Neural progenitor cell (in vitro differentiated cells): Measurements from ENCODE around the gene PRKCE. TPM values are rescaled to one million over a fixed set of nuclear protein-coding genes. Genes with fewer than 3 reads are reported as not detected.
A peak's percentile ranks its signal among the peaks of the same experiment; 100 is the strongest.

Experiments used
- DNase-seq: peaks from one replicate; pipeline ENCODE4 v3.0.0-alpha.2; 2016; ENCODE audit warnings: low spot score
- H2AFZ ChIP-seq: fragments of 200-600 bp; sonication (generic); replicated peaks from 2 replicates; pipeline ENCODE4 v1.6.1; 2016; ENCODE audit warnings: antibody characterized with exemption
- H3F3A ChIP-seq: fragments of 200-600 bp; sonication (generic); 2 replicates; pipeline ENCODE4 v1.6.1; 2016; ENCODE audit warnings: antibody characterized with exemption, low read depth
- H3K27ac ChIP-seq: fragments of 200-600 bp; sonication (generic); 2 replicates; pipeline ENCODE4 v1.5.1; 2016; ENCODE audit warnings: mild to moderate bottlenecking
- H3K27me3 ChIP-seq: fragments of 200-600 bp; sonication (generic); 2 replicates; pipeline ENCODE4 v1.6.1; 2016; ENCODE audit warnings: mild to moderate bottlenecking, moderate library complexity
- H3K36me3 ChIP-seq: fragments of 200-600 bp; sonication (generic); 2 replicates; pipeline ENCODE4 v1.5.1; 2016
- H3K4me1 ChIP-seq: fragments of 200-600 bp; sonication (generic); 2 replicates; pipeline ENCODE4 v1.6.1; 2016; ENCODE audit warnings: mixed run types
- H3K4me2 ChIP-seq: fragments of 200-600 bp; sonication (generic); 2 replicates; pipeline ENCODE4 v1.6.1; 2016
- H3K4me3 ChIP-seq: fragments of 200-600 bp; sonication (generic); 2 replicates; pipeline ENCODE4 v1.5.1; 2016
- H3K79me2 ChIP-seq: fragments of 200-600 bp; sonication (generic); 2 replicates; pipeline ENCODE4 v1.6.1; 2016; ENCODE audit warnings: low read depth
- H3K9ac ChIP-seq: fragments of 200-600 bp; sonication (generic); 2 replicates; pipeline ENCODE4 v1.6.1; 2016
- H3K9me3 ChIP-seq: fragments of 200-600 bp; sonication (generic); 2 replicates; pipeline ENCODE4 v1.5.1; 2016; ENCODE audit warnings: low read depth
- H4K20me1 ChIP-seq: fragments of 200-600 bp; sonication (generic); 2 replicates; pipeline ENCODE4 v1.6.1; 2016; ENCODE audit warnings: low read depth
- H3K27ac Mint-ChIP-seq: 3 replicates; pipeline ENCODE4 v1.8.0; 2021; ENCODE audit warnings: mixed read lengths
- H3K27me3 Mint-ChIP-seq: 2 replicates; pipeline ENCODE4 v1.8.0; 2022; ENCODE audit warnings: low read depth, mild to moderate bottlenecking, inconsistent platforms, moderate library complexity, mixed read lengths; ENCODE audit not compliant: insufficient read depth
- H3K36me3 Mint-ChIP-seq: 3 replicates; pipeline ENCODE4 v1.8.0; 2021; ENCODE audit warnings: mixed read lengths
- H3K4me1 Mint-ChIP-seq: 3 replicates; pipeline ENCODE4 v1.8.0; 2021; ENCODE audit warnings: mixed read lengths
- H3K4me3 Mint-ChIP-seq: 3 replicates; pipeline ENCODE4 v1.8.0; 2021; ENCODE audit warnings: mild to moderate bottlenecking, moderate library complexity, mixed read lengths
- H3K9me3 Mint-ChIP-seq: 3 replicates; pipeline ENCODE4 v1.8.0; 2020; ENCODE audit warnings: mixed read lengths
- EZH2 ChIP-seq: fragments of 200-600 bp; sonication (generic); IDR thresholded peaks from 2 replicates; pipeline ENCODE4 v1.6.1; 2017; ENCODE audit warnings: antibody characterized with exemption, mild to moderate bottlenecking, moderate library complexity
- EZH2phosphoT487 ChIP-seq: fragments of 200-600 bp; sonication (generic); IDR thresholded peaks from 2 replicates; pipeline ENCODE4 v1.6.1; 2017; ENCODE audit warnings: antibody characterized with exemption
- total RNA-seq: library from RNA; depleted of rRNA; stranded (reverse); fragments of >200 nt; gene quantifications from 2 replicates; pipeline ENCODE4 v1.2.3, GENCODE V29; 2015; ENCODE audit warnings: low replicate concordance
- TF ChIP-seq, protein P1 (sequence below): fragments of 200-600 bp; sonication (generic); IDR thresholded peaks from 2 replicates; pipeline ENCODE4 v1.5.1; 2017; ENCODE audit warnings: antibody characterized with exemption, mild to moderate bottlenecking

PRKCE gene
- total RNA-seq, 1 donor from 2014 or later = 4.1 TPM

DNA sequence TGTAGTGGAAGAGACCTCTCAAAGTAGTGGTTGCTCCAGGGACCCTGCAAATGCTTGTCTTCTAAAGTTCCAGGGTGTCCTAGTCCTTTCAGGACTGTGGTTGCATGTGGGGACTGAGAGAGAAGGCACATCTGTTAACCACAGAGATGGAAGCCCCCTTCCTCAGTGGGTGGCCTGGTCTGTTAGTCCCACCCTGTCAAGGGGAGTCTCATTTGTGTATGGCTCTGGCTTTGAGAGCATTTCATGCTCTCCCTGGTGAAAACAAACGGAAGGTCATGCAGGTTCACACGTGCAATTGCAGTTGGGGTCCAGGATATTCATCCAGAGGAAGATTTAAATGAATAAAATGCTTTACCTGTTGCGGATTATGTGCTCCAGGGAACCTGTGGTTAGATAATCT is 219.6 kb downstream of the PRKCE start:
- H3K36me3 Mint-ChIP-seq = no peaks in the 10 kb centered on the region

DNA sequence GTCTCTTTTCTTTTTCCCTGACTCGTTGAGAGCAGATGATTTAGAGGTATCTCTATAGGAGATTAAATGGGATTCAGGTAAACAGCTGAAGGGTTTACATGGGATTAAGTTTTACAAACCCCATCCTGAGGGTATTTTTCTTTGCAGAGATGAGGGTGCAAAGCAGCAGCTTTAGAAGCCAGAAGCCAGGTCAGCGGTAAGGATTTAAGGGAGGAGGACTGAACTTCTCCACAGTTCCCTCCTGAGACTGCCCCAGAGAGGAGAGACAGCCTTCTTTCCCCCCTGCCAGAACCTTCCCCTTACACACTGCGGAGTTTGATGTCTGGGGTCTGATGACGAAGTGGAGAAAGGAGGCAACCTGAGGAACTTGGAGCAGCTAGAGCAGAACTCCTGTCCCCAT is 220.1 kb downstream of the PRKCE start:
- Mint-ChIP-seq H3K4me1 (peaks cover 20% of the 10 kb centered on the region), H3K27me3 (no peaks in the 10 kb centered on the region), H3K27ac (no peak overlapping the region), H3K4me3 (no peak overlapping the region), H3K9me3 (peaks cover 7% of the 10 kb centered on the region), H3K36me3 (no peaks in the 10 kb centered on the region)
- no peak overlapping the region for H3K4me2 ChIP-seq
- H3F3A ChIP-seq = no peaks in the 10 kb centered on the region
- H3K27me3 ChIP-seq = no peaks in the 10 kb centered on the region
- TF ChIP-seq EZH2phosphoT487 = no peak
- TF ChIP-seq EZH2 = no peak
- TF ChIP-seq, protein P1, sequence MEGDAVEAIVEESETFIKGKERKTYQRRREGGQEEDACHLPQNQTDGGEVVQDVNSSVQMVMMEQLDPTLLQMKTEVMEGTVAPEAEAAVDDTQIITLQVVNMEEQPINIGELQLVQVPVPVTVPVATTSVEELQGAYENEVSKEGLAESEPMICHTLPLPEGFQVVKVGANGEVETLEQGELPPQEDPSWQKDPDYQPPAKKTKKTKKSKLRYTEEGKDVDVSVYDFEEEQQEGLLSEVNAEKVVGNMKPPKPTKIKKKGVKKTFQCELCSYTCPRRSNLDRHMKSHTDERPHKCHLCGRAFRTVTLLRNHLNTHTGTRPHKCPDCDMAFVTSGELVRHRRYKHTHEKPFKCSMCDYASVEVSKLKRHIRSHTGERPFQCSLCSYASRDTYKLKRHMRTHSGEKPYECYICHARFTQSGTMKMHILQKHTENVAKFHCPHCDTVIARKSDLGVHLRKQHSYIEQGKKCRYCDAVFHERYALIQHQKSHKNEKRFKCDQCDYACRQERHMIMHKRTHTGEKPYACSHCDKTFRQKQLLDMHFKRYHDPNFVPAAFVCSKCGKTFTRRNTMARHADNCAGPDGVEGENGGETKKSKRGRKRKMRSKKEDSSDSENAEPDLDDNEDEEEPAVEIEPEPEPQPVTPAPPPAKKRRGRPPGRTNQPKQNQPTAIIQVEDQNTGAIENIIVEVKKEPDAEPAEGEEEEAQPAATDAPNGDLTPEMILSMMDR = no peak
- DNase-seq = no peak
- H2AFZ ChIP-seq = no peak overlapping the region
- H3K79me2 ChIP-seq = no peaks in the 10 kb centered on the region
- no peaks in the 10 kb centered on the region for H3K9me3 ChIP-seq
- H4K20me1 ChIP-seq = no peaks in the 10 kb centered on the region
- no peak overlapping the region for H3K27ac ChIP-seq
- peaks cover 3% of the 10 kb centered on the region for H3K36me3 ChIP-seq
- no peaks in the 10 kb centered on the region for H3K4me1 ChIP-seq
- no peak overlapping the region for H3K4me3 ChIP-seq
- H3K9ac ChIP-seq = no peak overlapping the region

More for the DNA sequence above, 219.6 kb downstream of the PRKCE start:
- no peaks in the 10 kb centered on the region for H3K4me1 ChIP-seq
- no peak for DNase-seq
- H3K4me3 ChIP-seq = no peak overlapping the region
- TF ChIP-seq EZH2phosphoT487 (no peak), EZH2 (no peak)
- TF ChIP-seq, protein P1 = no peak
- H3K36me3 ChIP-seq = peaks cover 3% of the 10 kb centered on the region
- no peaks in the 10 kb centered on the region for H4K20me1 ChIP-seq
- no peak overlapping the region for H3K9ac ChIP-seq
- Mint-ChIP-seq H3K27me3 (no peaks in the 10 kb centered on the region), H3K27ac (peak overlapping the region; percentile 54), H3K4me1 (peaks cover 20% of the 10 kb centered on the region), H3K9me3 (peaks cover 2% of the 10 kb centered on the region), H3K4me3 (no peak overlapping the region)
- no peaks in the 10 kb centered on the region for H3K9me3 ChIP-seq
- no peaks in the 10 kb centered on the region for H3K27me3 ChIP-seq
- no peak overlapping the region for H3K4me2 ChIP-seq
- H3K79me2 ChIP-seq = no peaks in the 10 kb centered on the region
- no peaks in the 10 kb centered on the region for H3F3A ChIP-seq
- no peak overlapping the region for H3K27ac ChIP-seq
- H2AFZ ChIP-seq = no peak overlapping the region

- Histone ChIP-seq H3K9me3 (no peaks in the 10 kb centered on the region), H3K4me1 (no peaks in the 10 kb centered on the region), H2AFZ (no peak overlapping the region), H3K9ac (no peak overlapping the region), H3F3A (no peaks in the 10 kb centered on the region), H3K27ac (no peak overlapping the region), H3K36me3 (peaks cover 3% of the 10 kb centered on the region), H3K4me2 (no peak overlapping the region), H4K20me1 (no peaks in the 10 kb centered on the region), H3K79me2 (no peaks in the 10 kb centered on the region), H3K27me3 (no peaks in the 10 kb centered on the region), H3K4me3 (no peak overlapping the region)
- DNase-seq = no peak
- H3K4me1 Mint-ChIP-seq = peaks cover 20% of the 10 kb centered on the region
- no peak overlapping the region for H3K27ac Mint-ChIP-seq
- no peaks in the 10 kb centered on the region for H3K27me3 Mint-ChIP-seq
- peaks cover 10% of the 10 kb centered on the region for H3K9me3 Mint-ChIP-seq
- no peak overlapping the region for H3K4me3 Mint-ChIP-seq
- no peak for TF ChIP-seq EZH2phosphoT487
- TF ChIP-seq EZH2 = no peak
- TF ChIP-seq, protein P1 = no peak
- H3K36me3 Mint-ChIP-seq = no peaks in the 10 kb centered on the region
Observed at GRCh38 chr2:45872211-45872610, 220.7 kb downstream of the PRKCE start.
